NCI-H345 (cell line): ENCODE results near the gene RERE.
"Not testable (repeated sequence)": the region's sequence is repeated elsewhere in the genome, so short reads cannot be mapped to it uniquely, and the experiment has no call there.

Experiments used
- DNase-seq: peaks from one replicate; lab custom pipeline; 2025; lab: John Stamatoyannopoulos, UW

The RERE gene

DNA sequence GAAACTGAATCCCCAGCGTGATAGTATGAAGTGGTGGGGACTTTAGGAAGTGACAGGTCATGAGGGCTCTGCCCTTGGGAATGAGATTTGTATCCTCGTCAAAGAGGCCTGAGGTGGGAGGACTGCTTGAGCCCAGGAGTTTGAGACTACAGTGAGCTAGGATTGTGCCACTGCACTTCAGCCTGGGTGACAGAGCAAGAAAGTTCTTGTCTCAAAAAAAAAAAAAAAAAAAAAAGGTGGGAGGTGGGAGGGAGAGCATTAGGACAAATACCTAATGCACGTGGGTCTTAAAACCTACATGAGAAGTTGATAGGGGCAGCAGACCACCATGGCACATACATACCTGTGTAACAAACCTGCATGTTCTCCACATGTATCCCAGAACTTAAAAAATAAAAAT is 24.0 kb upstream of the RERE start:
- no peak for DNase-seq

DNA sequence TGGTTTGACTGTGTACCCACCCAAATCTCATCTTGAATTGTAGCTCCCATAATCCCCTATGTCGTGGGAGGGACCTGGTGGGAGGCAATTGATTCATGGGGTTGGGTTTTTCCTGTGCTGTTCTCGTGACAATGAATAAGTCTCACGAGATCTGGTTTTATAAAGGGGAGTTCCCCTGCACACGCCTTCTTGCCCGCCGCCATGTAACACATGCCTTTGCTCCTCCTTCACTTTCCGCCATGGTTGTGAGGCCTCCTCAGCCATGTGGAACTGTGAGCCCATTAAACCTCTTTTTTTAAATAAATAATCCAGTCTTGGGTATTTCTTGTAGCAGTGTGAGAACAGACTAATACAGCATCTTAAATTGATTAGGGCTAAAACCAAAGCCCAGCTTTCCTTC is 22.6 kb upstream of the RERE start:
- DNase-seq, result no peak

DNA sequence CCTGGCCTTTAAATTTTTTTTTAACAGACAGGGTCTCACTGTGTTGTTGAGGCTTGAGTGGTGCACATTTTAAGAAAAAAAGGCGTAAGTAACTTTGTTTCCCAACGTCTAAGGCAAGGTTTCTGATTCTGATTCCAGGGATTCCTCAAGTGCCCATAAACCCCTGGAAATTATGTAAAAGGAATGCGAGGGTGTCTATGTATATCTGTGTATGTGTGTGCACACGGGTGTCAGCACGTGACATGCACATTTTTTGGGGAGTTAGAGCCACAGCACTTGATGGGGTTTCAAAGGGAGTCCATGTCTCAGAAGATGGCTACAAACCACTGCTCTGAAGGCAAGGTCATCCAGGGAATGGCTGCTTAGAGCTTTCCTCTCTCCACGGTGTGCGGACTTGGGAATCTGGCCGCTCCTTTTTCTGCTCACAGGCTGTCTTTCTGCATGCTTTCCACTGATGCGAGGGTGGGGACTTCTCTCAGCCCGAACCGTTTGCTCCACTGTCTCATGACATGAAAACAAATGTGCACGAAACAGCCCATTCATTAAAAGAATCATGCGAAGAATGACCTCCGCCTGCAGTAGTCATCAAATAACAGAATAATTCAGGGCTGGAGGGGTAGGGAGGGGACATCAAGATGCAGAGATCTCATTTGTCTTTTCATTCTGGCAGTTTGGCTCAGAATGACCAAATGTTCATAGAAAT is 18.7 kb upstream of the RERE start:
- DNase-seq, result no peak

DNA sequence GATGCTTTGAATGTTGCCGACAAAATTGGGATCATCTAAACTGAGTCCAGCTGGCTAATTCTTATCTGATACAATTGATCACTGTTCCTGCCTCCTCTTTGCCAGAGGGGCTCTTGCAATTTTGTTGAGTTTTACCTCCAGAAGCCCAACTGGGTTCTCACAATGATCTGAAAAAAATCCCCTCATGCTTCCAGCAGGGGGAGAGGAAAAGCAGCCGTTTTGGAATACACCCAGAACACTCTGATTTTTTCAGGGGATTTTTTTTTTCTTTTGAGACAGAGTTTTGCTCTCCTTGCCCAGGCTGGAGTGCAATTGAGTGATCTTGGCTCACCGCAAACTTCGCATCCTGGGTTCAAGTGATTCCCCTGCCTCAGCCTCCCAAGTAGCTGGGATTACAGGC is 13.9 kb upstream of the RERE start:
- DNase-seq, result no peak

DNA sequence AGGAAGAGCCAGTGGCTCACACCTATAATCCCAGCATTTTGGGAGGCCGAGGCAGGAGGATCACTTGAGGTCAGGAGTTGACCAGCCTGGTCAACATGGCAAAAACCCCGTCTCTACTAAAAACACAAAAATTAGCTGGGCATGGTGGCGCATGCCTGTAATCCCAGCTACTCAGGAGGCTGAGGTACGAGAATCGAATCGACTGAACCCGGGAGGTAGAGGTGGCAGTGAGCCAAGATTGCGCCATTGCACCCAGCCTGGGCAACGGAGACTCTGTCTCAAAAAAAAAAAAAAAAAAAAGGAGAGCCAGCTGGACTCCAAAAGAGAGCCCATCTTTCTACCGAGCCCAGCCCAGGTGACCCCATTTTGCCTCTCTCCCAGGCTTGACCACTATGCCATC is 13.3 kb upstream of the RERE start:
- DNase-seq, result not testable (repeated sequence)

DNA sequence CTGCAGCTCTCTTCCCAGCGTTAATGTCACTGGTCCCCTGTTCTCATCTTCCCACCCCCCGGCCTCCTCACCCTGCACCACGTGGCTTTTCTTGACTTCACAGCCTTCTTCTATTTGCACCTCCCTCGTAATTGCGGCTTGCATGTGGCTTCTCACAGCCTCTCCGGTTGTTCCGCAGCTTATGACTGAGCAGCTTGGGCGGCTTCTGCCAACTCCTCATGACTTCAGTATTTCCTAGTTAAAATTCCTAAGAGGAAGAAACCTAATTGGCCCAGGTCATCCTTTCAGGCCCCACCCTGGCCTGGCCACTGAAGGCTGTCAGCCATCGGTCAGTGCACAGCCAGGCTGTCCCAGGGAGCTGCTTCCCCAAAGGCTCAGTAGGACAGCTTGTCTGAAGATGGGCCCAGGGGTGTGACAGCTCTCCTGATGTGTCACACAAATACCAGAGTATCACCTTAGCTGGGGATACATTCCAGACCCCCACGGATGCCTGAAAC is 8.6 kb upstream of the RERE start:
- DNase-seq, result no peak

DNA sequence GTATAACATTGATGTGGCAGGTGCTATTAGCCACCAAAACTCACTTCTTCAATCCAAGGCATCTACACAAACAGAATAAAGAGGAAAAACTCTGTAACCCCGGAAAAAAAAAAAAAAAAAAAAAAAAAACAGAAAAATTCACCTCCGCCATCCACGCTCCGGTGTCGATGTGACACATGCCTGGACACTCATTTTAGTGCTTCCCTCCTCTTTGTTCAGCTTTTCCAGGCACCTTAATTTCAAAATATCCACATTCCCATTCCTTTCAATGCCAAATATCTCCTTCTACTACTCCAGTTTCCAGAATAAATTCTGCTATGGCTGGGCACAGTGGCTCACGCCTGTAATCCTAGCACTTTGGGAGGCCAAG is 5.8 kb upstream of the RERE start:
- DNase-seq, result no peak

DNA sequence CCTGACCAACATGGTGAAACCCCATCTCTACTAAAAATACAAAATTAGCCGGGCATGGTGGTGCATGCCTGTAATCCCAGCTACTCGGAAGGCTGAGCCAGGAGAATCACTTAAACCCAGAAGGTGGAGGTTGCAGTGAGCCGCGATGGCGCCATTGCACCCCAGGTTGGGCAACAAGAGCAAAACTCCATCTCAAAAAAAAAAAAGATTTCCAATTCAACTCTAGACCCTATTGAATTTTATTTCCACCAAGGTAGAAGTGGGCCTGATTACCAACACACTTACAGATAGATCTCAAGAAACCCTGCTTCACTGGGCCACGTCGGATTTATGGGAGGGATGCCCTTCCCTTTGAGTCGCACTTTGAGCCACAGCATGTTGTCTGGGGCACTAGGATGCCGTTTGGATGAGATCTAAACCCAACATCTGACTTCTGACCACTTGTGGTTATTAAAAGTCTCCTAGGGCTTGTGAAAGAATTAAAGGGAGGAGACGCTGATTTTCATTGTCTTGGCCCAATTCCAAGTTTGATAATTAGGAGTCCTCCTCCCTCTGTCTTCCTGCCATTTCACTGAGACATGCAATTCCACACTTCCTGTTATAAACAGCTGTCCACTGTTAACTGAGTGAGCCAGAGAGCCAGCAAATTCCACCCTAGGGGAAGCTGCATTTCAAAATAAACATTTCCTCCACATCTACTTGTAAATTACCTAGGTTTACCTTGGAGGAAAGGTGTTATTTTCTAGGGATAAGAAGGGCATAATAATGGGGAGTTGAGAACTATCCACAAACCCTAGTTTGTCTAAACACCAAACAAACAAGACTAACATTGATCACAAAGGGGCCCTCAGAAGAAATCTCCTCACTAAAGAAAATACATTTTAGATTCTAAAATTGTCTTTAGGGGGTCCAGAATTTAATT is 5.2 kb upstream of the RERE start:
- DNase-seq, result peak; percentile 47

DNA sequence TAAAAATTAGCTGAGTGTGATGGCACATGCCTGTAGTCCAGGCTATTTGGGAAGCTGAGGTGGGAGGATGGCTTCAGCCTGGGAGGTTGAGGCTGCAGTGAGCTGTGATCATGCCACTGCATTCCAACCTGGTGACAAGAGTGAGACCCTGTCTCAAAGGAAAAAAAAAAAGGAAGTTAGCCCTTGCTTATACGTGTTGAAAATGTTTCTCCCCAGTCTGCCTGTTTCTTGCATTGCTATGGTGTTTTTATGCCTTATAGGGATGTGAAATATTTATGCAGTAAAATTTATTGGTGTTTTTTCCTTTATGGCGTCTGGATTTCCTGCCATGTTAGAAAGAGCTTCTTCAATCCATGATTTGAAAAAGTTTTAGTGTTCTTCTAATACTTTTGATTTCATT is 3.6 kb upstream of the RERE start:
- no peak for DNase-seq

DNA sequence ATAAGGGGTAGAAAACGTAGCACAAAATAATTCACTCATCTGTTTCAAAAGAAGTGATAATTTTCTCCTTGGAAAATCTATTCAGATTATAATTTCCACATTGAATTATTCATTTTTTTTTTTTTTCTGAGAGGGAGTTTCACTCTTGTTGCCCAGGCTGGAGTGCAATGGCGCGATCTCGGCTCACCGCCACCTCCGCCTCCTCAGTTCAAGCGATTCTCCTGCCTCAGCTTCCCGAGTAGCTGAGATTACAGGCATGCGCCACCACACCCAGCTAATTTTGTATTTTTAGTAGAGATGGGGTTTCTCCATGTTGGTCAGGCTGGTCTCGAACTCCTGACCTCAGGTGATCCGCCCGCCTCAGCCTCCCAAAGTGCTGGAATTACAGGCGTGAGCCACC is 1.3 kb upstream of the RERE start:
- DNase-seq, result not testable (repeated sequence)

DNA sequence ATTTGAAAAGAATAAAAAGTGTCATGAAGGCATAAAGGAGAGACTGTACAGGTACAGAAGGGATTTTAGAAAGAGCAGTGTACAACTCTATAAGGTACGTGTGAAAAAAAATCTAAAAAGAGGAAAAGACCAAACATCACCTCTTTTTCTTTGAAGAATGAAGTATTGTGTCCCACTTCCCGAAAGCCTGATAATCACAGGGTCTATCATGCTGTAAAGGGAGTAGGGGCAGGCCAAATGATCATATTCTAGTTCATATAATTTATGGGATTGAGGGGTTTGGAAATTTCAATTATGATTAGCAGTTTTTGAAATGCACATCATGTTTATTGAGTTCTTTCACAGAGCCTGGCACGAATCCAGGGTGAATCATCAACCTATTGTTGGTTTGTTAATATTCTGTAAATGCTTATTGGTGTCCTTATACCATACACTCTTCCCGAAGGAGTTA is 910 bp upstream of the RERE start:
- peak; percentile 63 for DNase-seq

DNA sequence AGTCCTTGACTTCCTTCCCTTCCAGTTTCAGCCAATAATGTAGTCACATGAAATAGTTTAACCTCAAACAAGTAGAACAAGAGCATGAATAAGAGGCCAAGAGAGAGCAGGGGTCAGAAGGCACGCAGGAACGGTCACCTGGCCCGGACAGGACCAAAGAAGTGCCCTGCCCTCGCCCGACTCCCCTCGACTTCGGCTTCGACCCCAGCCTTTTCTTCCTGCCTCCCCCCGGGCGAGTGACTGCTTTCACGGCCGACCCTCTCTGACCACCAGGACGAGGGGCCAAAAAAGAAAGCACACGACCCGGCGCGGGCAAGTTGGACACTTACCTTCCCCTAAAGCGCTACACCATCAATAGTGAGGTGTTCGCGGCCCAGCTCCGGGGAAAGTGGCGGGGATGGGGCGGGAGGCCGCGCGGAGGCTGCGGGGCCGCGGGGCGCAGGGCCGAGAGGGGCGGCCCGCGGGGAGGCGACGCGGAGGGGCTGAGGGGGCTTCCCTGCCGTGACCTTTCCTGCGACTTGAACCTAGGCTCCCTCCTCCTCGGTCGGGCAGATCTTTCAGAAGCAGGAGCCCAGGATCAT is 519 bp downstream of the RERE start:
- no peak for DNase-seq

DNA sequence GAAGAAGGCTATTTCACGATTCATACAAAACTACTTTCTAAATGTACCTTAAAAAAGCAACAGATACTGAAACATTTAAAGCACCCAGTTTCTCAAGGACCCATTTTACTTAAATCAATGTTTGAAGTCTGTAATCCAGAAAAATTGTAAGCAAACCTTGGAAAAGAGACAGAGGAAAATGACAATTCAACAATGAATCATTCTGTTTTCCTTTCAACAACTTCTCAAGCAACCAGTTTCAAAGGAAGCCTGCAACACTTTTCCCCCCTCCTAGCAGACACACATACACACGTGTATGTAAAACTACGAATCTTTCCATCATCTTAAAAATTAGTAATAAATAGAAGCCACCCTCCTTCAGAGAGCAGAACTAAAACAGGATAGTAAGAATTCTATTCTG is 1.2 kb downstream of the RERE start:
- no peak for DNase-seq

DNA sequence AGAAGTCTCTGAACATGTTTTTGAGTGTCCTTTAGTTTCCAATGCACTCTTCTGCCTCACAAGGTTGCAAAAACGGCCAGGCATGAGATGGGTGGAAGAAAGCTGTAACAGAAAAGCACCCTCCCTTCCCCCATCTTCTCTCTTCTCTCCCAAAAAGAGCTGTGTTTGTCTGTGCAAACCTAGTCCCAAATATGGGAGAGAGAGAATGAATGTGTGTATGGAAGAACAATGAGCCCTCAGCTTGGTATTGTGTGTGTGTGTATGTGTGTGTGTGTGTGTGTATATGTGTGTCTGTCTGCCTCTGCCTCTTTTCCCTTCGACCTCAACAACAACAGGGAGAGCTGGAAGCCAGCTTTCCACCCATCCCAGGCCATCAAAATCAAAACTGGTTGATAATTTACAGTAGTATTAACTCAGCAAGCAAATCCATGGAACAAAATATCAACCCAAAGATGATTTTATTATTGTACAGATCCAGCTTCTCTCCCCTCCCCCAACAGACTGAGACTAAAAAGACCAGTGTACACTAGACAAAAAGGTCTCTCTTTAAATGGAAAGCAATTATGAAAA is 1.8 kb downstream of the RERE start:
- no peak for DNase-seq

DNA sequence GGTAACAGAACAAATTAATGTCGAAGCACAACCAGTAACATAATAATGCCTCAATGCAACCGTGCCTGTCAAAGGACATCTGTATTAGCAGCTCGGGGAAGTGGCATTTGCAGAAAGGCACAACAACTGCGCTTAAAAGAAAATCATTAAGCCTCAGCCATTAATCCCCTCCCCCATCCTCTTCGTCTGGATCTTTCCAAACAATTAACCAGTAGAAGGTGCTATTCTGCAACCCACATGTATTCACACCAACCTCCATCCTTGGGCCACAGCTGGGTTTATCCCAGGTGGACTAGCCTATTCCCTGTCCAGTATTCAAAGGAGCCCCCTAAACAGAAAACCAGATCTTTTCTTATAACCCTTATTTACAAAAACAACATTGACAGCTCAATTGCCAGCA is 2.6 kb downstream of the RERE start:
- DNase-seq, result peak; percentile 26

DNA sequence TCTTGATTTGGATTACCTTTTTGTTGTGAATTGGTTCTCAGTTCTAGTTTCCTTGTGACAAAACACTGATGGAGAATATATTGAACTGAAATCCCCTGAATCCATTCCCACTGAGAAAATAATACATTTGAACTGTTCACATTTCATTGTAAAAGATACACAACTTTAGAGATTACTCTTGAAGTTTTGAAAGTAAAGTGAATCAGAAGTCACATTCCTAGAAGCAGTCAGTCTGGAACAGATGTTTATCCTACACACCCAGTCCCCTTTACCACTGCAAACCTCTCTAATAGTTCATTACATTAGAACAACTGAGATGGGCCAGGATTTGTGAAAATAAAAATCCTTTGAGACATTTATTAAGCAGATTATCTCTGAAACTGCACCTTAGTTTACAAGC is 3.4 kb downstream of the RERE start:
- no peak for DNase-seq

DNA sequence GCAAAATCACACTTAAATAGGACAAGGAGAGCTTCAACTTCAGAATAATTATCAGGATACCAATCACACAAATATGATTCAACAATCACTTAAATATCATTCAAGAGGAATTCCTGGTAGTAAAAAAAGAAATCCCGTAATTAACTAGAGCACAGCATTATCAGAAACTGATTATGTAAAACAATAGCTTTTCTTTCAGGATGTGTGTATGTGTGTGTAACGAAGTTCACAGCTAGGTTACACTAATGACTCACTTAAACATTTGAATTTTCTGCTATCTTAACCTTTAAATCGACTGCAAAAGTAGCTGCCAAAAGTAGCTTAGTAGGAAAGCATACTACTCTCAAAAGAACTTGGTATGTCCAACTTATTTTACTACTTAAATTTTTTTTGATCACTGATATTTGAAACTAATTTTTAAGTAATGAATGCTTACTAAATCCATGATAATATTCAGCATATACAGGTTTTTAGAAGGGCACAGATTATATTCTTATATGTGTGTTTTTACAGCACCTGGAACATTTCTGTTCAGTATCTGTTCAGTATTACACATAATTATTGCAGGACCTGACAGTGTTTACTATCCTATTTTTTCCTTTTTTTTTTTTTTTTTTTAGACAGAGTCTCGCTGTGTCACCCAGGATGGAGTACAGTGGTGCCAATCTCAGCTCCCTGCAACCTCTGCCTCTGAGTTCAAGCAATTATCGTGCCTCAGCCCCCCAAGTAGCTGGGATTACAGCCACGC is 4.2 kb downstream of the RERE start:
- no peak for DNase-seq

DNA sequence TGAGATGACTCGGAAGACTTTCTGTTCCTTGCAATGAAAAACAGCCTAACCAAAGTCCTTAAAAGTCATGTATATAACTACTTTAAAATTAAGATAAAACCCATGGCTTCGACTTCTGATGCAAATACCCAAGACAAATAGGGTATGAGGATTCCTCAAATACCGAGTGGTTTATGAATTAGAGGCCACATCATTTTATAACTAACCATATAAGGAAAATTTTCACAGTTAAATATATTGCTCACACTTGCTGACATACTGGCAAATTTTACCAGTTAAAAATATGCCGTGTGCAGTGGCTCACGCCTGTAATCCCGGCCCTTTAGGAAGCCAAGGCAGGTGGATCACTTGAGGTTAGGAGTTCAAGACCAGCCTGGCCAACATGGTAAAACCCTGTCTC is 5.4 kb downstream of the RERE start:
- DNase-seq, result no peak

DNA sequence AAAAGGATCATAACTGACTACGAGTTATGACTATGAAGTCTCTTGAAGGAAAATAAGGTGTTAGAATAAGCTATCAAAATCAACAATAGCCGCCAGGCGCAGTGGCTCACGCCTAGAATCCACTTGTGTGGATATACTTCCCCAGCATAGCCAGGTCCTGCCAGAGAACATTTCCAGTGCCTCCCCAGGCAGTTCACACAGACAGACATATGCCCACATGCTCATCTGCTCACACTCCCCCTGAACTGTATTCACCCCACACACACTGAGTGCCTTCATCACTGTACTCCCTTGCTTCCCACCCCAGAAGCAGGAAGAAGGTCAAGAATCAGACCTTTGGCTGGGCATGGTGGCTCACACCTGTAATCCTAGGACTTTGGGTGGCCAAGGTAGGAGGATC is 6.5 kb downstream of the RERE start:
- DNase-seq, result no peak

DNA sequence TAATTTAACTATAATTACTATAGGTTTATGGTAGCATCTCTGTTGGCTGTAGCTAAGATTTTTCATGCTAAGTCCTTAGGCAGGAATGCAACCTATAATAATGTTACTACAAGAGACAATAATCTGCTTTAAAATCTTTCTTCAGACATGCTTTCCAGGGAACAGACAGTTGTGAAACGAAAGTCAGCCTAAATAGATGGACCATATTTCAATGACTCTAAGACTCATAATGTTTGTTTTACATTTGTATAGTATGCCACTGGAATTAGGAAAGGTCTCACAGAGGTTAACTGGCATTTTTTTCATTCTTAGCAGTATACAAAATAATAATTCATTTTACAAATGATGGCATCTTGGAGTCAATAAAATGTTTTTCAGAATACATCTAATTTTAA is 8.1 kb downstream of the RERE start:
- no peak for DNase-seq

DNA sequence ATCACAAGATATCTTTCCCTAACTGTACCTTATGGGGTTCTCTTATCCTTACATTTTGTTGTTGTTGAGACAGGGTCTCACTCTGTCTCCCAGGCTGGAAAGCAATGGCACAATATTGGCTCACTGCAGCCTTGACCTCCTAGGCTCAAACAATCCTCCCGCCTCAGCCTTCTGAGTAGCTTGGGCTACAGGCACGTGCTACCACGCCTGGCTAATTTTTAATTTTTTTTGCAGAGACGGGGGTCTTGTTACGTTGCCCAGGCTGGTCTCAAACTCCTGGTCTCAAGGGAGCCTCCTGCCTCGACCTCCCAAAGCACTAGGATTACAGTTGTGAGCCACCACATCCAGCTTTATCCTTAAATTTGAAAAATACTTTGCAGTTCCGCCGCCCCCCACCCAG is 10.4 kb downstream of the RERE start:
- no peak for DNase-seq

DNA sequence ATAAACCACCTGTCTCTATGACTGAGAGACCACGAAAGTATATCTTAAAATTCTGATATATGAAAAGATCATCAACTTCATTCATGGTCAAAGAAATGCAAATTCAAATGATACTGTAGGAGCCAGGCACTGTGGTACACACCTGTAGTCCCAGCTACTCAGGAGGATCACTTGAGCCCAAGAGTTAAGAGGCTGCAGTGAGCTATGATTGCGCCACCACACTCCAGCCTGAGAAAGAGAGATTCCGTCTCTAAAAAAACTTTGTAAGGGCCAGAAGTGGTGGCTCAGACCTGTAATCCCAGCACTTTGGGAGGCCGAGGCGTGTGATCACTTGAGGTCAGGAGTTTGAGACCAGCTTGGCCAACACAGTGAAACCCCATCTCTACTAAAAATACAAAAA is 17.0 kb downstream of the RERE start:
- DNase-seq, result no peak
